ENCODE measurements around the gene MIAT.

- TF ChIP-seq CTCF (IDR thresholded peaks at IDR 0.05; ENCODE audit: poor library complexity): no peak
- TF ChIP-seq EZH2 (IDR thresholded peaks at IDR 0.05; ENCODE audit: borderline replicate concordance): no peak
Measured at GRCh38 chr22:26691377-26691716, 34.0 kb downstream of the MIAT start.
